PC-9 (cell line): Measurements from ENCODE around the gene ARSG. TPM values are rescaled to one million over a fixed set of nuclear protein-coding genes. Genes with fewer than 3 reads are reported as not detected.

Experiments
- BruUV-seq: library from RNA; stranded (reverse); fragments of 400-500 nt; replicated peaks from 2 replicates; lab custom pipeline; 2021; lab: Mats Ljungman, UMichigan
- CTCF ChIA-PET: fragments of 300-600 bp; sonication (Branson Sonifier 250); formaldehyde crosslinking; loops from one replicate; lab custom pipeline; 2022; ENCODE audit warnings: antibody characterized with exemption; lab: Charles Lee
- POLR2A ChIA-PET: fragments of 300-600 bp; sonication (Branson Sonifier 250); formaldehyde crosslinking; loops from one replicate; lab custom pipeline; 2022; ENCODE audit warnings: antibody characterized with exemption; ENCODE audit not compliant: unreplicated experiment; lab: Charles Lee
- DNase-seq, 2 experiments: peaks; one replicate each; pipeline versions ENCODE4 v3.0.0 to v3.0.0-alpha.2; 2015 to 2022; ENCODE audit warnings: mixed read lengths in 1 of 2
- H2AFZ ChIP-seq: fragments of 200-600 bp; sonication (generic); 2 replicates; pipeline ENCODE4 v1.8.1; 2017; ENCODE audit warnings: antibody characterized with exemption
- H3F3A ChIP-seq: fragments of 200-600 bp; sonication (generic); 2 replicates; pipeline ENCODE4 v1.8.1; 2017; ENCODE audit warnings: antibody characterized with exemption, mild to moderate bottlenecking, low read depth; ENCODE audit not compliant: insufficient read depth
- H3K27ac ChIP-seq: fragments of 200-600 bp; sonication (generic); 2 replicates; pipeline ENCODE4 v1.6.1; 2016; ENCODE audit warnings: mixed run types
- H3K27me3 ChIP-seq: fragments of 200-600 bp; sonication (generic); 2 replicates; pipeline ENCODE4 v1.6.1; 2016; ENCODE audit warnings: low read depth, mixed run types; ENCODE audit not compliant: insufficient read depth
- H3K36me3 ChIP-seq: fragments of 200-600 bp; sonication (generic); 2 replicates; pipeline ENCODE4 v1.6.1; 2016; ENCODE audit warnings: low read depth, mixed run types
- H3K4me1 ChIP-seq: fragments of 200-600 bp; sonication (generic); replicated peaks from 2 replicates; pipeline ENCODE4 v1.6.1; 2016; ENCODE audit warnings: mixed run types; ENCODE audit not compliant: insufficient read depth
- H3K4me2 ChIP-seq: fragments of 200-600 bp; sonication (generic); 2 replicates; pipeline ENCODE4 v1.6.1; 2017; ENCODE audit warnings: mixed run types
- H3K4me3 ChIP-seq: fragments of 200-600 bp; sonication (generic); 2 replicates; pipeline ENCODE4 v1.6.1; 2016; ENCODE audit warnings: mixed run types
- H3K79me2 ChIP-seq: fragments of 200-600 bp; sonication (generic); 2 replicates; pipeline ENCODE4 v1.6.1; 2017; ENCODE audit warnings: low read depth, mixed run types
- H3K9me2 ChIP-seq: fragments of 200-600 bp; sonication (generic); 2 replicates; pipeline ENCODE4 v1.8.1; 2017; ENCODE audit warnings: mild to moderate bottlenecking; ENCODE audit not compliant: insufficient read depth
- H3K9me3 ChIP-seq: fragments of 200-600 bp; sonication (generic); 2 replicates; pipeline ENCODE4 v1.8.1; 2016; ENCODE audit warnings: low read depth; ENCODE audit not compliant: insufficient read depth
- H4K20me1 ChIP-seq: fragments of 200-600 bp; sonication (generic); 2 replicates; pipeline ENCODE4 v1.8.1; 2017; ENCODE audit not compliant: insufficient read depth
- CTCF ChIP-seq: fragments of 200-600 bp; sonication (generic); conservative IDR thresholded peaks from 2 replicates; pipeline ENCODE4 v1.6.1; 2017; ENCODE audit warnings: mixed run types, antibody characterized with exemption, mild to moderate bottlenecking, moderate library complexity
- EZH2 ChIP-seq: fragments of 200-600 bp; sonication (generic); IDR thresholded peaks from 2 replicates; pipeline ENCODE4 v1.8.0; 2017; ENCODE audit warnings: antibody characterized with exemption, low read depth
- intact Hi-C: fragments of 100-400 bp; cut with micrococcal nuclease; formaldehyde crosslinking; loops from one replicate; pipeline ENCODE4 v1.10.0; 2022; ENCODE audit not compliant: unreplicated experiment
- total RNA-seq: library from RNA; stranded (reverse); gene quantifications from 2 replicates; pipeline ENCODE4 v1.2.3, GENCODE V29; 2021

ARSG gene
- total RNA-seq, 1 experiment from 2014 or later: 4.0 TPM

- Histone ChIP-seq H3K27me3 (no peaks in the 10 kb centered on the region), H3F3A (peaks cover 7% of the 10 kb centered on the region), H3K9me3 (no peaks in the 10 kb centered on the region), H3K27ac (no peak overlapping the region), H3K79me2 (no peaks in the 10 kb centered on the region), H2AFZ (no peak overlapping the region), H3K4me3 (no peak overlapping the region), H3K4me2 (no peak overlapping the region), H3K36me3 (no peaks in the 10 kb centered on the region), H3K9me2 (no peaks in the 10 kb centered on the region), H4K20me1 (no peaks in the 10 kb centered on the region), H3K4me1 (peaks cover 9% of the 10 kb centered on the region)
- ChIA-PET CTCF (no interaction called here), POLR2A (no interaction called here)
- intact Hi-C loops: no loop called here
- no peak for TF ChIP-seq CTCF
- TF ChIP-seq EZH2: no peak
- BruUV-seq: no TSS peak
- no peak for DNase-seq
Measured at GRCh38 chr17:68347380-68347779, 56.1 kb downstream of the ARSG start.

DNA sequence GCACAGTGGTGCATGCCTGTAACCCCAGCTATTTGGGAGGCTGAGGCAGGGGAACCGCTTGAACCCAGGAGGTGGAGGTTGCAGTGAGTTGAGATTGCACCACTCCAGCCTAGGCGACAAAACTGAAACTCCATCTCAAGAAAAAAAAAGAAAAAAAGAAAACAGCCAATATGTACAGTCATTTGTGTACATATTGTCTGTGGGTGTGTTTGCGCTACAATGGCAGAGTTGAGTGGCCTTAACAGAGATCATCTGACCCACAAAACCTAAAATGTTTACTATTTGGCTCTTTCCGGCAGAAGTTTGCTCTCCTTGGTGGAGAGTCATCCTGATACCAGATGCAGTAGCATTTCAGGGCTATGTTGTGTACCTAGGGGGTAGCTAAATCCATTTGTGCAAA is 57.9 kb downstream of the ARSG start:
- Histone ChIP-seq H3K36me3 (no peaks in the 10 kb centered on the region), H3K79me2 (no peaks in the 10 kb centered on the region), H4K20me1 (no peaks in the 10 kb centered on the region), H3K4me1 (peaks cover 26% of the 10 kb centered on the region), H2AFZ (no peak overlapping the region), H3K9me2 (no peaks in the 10 kb centered on the region), H3K4me3 (no peak overlapping the region), H3F3A (peaks cover 25% of the 10 kb centered on the region), H3K4me2 (no peak overlapping the region), H3K27ac (no peak overlapping the region), H3K9me3 (no peaks in the 10 kb centered on the region), H3K27me3 (no peaks in the 10 kb centered on the region)
- ChIA-PET CTCF (no interaction called here), POLR2A (no interaction called here)
- BruUV-seq: no TSS peak
- TF ChIP-seq EZH2 (no peak), CTCF (no peak)
- DNase-seq: no peak
- intact Hi-C loops: no loop called here

GRCh38 chr17:68351395-68351794 is 60.1 kb downstream of the ARSG start:
- no peak overlapping the region for H3K4me3 ChIP-seq
- H3K79me2 ChIP-seq: no peaks in the 10 kb centered on the region
- ChIA-PET CTCF (no interaction called here), POLR2A (no interaction called here)
- DNase-seq: no peak
- no TSS peak for BruUV-seq
- no peaks in the 10 kb centered on the region for H3K9me3 ChIP-seq
- intact Hi-C loops: loop anchor here (10.0 kb wide), 1 partner anchor 57 kb away; the partner anchor contains the start of genes ARSG and SLC16A6
- H4K20me1 ChIP-seq: no peaks in the 10 kb centered on the region
- TF ChIP-seq CTCF: no peak
- no peak for TF ChIP-seq EZH2
- H3K9me2 ChIP-seq: no peaks in the 10 kb centered on the region
- H3K4me1 ChIP-seq: peaks cover 41% of the 10 kb centered on the region
- no peaks in the 10 kb centered on the region for H3K36me3 ChIP-seq
- H3K4me2 ChIP-seq: no peak overlapping the region
- no peak overlapping the region for H2AFZ ChIP-seq
- H3K27ac ChIP-seq: no peak overlapping the region
- peaks cover 37% of the 10 kb centered on the region for H3F3A ChIP-seq
- H3K27me3 ChIP-seq: no peaks in the 10 kb centered on the region
